DOHH2 (cell line): ENCODE results near the gene TRIM34.

Experiments used
- EZH2phosphoT487 ChIP-seq: fragments of 200-600 bp; sonication (generic); IDR thresholded peaks from 2 replicates; pipeline ENCODE4 v1.6.1; 2017; ENCODE audit warnings: borderline replicate concordance, mild to moderate bottlenecking, antibody characterized with exemption, low read length, moderate library complexity, mixed read lengths
- TF ChIP-seq, protein P1 (sequence below): fragments of 200-600 bp; sonication (generic); IDR thresholded peaks from one replicate; pipeline ENCODE4 v1.5.1; 2014; ENCODE audit warnings: antibody characterized with exemption, mild to moderate bottlenecking, low read depth, low read length; ENCODE audit not compliant: poor library complexity, severe bottlenecking

DNA sequence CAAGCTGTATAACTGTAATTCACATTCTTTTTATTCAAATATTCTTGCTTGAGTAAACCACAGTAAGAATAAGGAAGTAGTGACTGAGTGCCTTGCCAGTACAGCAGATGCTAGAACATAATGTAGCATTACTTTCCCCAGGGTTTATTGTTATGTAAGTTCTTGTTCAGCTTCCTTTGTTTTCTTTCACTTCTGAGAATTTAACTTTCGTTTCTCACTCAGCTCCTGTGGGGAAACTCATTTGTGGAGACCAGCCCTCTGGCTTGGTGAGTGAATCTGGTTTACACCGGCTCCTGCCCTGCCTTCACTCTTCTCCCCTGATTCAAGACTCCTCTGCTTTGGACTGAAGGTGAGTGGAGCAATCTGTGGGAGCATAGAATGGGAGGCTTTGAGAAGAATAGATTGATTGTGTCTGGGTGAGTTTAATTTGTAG lies 64.8 kb downstream of the TRIM34 start, which contains the start of gene TRIM22:
- TF ChIP-seq, protein P1, sequence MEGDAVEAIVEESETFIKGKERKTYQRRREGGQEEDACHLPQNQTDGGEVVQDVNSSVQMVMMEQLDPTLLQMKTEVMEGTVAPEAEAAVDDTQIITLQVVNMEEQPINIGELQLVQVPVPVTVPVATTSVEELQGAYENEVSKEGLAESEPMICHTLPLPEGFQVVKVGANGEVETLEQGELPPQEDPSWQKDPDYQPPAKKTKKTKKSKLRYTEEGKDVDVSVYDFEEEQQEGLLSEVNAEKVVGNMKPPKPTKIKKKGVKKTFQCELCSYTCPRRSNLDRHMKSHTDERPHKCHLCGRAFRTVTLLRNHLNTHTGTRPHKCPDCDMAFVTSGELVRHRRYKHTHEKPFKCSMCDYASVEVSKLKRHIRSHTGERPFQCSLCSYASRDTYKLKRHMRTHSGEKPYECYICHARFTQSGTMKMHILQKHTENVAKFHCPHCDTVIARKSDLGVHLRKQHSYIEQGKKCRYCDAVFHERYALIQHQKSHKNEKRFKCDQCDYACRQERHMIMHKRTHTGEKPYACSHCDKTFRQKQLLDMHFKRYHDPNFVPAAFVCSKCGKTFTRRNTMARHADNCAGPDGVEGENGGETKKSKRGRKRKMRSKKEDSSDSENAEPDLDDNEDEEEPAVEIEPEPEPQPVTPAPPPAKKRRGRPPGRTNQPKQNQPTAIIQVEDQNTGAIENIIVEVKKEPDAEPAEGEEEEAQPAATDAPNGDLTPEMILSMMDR, result no peak
- TF ChIP-seq EZH2phosphoT487, result no peak
